NCI-H1048 (cell line): Measurements from ENCODE around the gene RGPD4.
"Not testable (repeated sequence)": the region's sequence is repeated elsewhere in the genome, so short reads cannot be mapped to it uniquely, and the experiment has no call there.

ENCODE experiments used
- DNase-seq: peaks from one replicate; lab custom pipeline; 2025; lab: John Stamatoyannopoulos, UW

Gene RGPD4

DNA sequence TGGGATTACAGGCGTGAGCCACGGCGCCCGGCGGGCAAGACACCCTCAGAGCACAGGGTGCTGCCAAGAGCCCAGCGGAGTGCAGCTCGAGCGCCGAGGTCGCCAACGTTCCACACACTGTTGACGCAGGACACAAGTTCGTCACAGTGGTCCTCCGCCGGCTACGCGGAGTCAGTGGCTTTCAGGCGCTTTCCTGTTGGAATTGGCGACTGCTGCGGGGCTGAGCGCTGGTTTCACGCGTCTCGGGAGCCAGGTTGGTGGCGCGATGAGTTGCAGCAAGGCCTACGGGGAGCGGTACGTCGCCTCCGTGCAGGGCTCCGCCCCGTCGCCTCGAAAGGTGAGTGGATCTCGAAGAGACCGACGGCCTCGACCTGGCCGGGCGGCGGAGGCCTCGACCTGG is at the start of gene RGPD4:
Gene RGPD4, plus strand, starts transcription at position 144 of the 400 bp plus-strand sequence. Its CDS starts 122 bp downstream, at position 266.
- not testable (repeated sequence) for DNase-seq

DNA sequence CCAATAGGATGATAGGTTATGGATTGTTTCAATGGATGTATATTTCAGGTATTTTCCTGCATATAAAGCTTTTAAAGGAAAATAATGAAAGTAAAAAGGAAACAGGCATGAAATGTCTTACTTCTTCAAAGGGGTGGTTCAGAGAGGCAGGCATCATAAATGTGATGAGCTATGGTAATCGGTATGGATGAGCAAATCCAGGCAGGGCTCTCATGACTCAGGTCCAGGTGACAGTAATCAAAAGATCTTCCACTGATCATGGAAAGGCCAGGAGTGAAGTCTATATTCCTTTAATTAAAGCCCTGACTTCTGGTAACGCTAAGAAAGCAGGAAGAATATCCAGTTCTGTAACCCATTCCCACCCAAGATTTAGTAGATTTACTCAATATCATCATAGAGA is 48.7 kb upstream of the RGPD4 start:
- no peak for DNase-seq

DNA sequence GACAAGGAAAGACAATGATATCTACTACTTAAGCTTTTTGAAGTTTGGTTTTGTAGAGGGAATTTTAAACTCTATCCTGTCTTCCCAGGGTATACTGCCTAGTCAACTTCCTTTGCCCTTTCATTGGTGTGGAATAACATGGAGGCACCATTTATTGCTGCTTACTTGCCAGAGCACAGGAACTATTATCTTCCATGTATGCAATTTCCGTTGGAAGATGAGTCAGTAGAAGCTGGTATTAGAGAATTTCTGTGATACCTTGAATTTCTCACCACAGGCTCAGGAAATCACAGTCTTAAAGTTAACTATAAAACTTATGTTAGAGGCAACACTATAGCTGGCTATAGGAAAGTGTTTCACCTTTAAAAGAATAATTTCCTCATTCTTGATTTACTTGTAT is 40.9 kb upstream of the RGPD4 start:
- no peak for DNase-seq

DNA sequence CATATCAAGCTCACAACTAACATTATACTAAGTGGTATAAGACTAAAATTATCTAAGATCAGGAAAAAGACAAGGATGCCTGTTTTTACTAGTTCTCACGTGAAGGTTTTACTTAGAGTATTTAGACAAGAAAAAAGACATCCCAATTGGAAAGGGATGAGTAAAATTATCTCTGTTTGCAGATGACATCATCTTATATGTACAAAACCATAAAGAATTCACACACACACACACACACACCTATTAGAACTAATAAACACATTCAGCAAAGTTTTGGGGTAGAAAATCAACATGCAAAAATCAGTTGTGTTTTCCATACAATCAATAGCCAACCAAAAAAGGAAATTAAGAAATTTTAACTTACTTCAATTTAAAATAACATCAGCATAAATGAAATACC is 35.9 kb upstream of the RGPD4 start:
- no peak for DNase-seq

DNA sequence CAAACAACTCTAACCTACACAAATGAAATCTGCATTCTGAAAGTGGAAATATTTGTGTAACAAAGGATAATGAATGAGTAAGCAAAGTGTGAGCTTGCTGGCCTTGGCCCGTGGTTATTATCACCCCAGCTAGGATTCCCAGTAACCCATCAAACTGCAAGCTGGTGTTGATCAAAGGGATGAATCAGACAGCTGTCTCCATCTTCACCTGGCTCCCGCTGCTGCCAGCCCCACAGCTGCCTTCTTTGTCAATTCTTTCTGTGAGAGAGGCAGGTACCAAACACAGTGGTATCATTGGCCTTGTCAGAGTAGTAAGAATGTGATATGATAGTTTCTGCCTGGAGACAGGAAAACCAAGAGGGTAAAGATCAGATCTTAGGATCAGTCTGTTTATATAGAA is 25.2 kb upstream of the RGPD4 start:
- no peak for DNase-seq

GRCh38 chr2:107804608-107805498 is 21.8 kb upstream of the RGPD4 start:
- no peak for DNase-seq

DNA sequence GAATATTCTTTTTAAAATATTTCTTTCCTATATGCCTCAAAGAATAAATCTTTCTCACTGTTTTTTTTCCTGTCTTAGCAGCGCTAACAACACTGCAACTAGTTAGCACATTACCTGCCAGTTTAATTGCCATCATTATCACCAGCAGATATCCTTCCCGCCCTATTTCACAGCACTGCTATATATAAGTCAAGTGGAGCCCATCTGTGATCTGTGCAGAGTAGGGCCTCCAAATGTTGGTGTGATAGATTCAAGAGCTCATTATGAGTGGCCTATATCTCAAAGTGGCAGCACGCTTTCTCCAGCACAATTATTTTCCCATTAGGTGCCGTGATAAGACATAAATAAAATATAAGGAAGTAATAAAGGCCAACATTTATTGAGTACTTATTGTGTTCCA is 19.8 kb upstream of the RGPD4 start:
- DNase-seq = no peak

GRCh38 chr2:107807988-107808387 is 18.7 kb upstream of the RGPD4 start:
- no peak for DNase-seq

- DNase-seq = no peak
Observed at GRCh38 chr2:107808959-107809358, 17.7 kb upstream of the RGPD4 start.

- DNase-seq = no peak
Observed at GRCh38 chr2:107809835-107810234, 16.9 kb upstream of the RGPD4 start.

GRCh38 chr2:107810734-107811133 is 16.0 kb upstream of the RGPD4 start:
- DNase-seq = no peak

DNA sequence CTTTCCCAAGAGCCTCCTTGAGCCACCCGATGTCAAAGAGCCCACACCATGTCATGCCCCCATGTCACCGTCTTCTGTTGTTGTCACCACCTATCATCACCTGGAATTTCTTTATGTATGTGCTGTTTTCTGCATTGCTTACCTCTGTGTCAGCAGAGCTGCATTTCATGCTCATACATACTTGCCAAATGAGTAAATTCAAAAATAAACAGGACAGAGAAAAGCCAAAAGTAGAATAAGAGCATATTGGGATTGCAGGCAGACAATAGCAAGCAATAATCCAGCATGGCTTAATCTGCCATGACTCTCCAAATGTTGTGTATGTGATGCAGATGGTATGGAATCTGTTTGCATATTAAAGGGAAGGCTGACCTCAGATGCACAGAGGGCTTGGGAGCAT is 15.3 kb upstream of the RGPD4 start:
- no peak for DNase-seq

DNA sequence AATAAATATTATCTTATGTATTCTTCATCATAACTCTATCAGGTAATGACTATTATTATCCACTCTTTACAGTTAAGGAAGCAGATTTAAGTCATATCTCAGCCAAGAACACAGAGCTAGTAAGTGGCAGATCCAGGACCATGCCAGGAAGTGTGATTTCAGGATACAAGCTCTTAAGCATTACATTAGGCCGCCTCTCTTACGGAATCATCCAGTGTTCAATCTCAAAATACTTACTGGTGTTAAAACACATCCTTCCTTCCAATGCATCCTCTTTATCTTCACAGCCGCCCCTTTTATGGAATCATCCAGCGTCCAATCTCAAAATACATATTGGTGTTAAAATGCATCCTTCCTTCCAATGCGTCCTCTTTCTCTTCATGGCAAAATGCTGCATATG is 14.7 kb upstream of the RGPD4 start:
- DNase-seq = no peak

DNA sequence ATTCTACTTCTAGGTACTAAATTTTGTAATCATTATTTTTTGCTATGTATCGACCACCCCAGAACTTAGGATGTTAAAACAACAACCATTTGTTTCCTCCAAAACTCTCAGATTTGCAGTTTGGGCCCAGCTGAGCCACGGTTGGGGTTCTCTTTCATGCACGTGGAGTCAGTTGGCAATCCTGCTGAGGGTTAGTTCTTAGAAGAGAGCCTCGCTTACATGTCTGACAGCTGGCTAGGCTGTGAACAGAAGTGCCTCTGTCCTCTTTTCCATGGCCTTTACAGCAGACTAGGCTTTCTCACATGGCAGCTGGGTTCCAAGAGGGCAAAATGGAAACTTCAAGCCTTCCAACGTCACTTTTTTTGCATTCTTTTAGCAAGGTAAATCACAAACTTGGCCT is 9.3 kb upstream of the RGPD4 start:
- no peak for DNase-seq

DNA sequence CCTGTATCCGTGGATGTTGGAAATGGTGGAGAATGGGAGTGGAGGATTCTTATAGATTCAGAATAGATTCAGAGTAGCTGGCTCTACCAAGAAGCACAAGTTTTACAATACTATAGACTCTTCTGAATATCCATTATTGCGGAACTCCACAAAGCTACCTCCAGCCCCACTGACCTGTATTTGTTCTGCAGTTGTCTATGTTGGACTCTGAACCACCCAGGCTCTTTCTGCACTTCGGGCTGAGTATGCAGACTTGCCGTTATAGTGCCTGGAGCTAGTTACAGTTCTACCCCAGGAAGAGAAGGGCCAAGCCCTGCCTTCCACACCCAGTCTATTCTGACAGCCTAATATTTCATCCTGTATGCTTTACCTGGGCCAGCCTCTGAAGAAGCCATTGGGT is 4.4 kb upstream of the RGPD4 start:
- no peak for DNase-seq

DNA sequence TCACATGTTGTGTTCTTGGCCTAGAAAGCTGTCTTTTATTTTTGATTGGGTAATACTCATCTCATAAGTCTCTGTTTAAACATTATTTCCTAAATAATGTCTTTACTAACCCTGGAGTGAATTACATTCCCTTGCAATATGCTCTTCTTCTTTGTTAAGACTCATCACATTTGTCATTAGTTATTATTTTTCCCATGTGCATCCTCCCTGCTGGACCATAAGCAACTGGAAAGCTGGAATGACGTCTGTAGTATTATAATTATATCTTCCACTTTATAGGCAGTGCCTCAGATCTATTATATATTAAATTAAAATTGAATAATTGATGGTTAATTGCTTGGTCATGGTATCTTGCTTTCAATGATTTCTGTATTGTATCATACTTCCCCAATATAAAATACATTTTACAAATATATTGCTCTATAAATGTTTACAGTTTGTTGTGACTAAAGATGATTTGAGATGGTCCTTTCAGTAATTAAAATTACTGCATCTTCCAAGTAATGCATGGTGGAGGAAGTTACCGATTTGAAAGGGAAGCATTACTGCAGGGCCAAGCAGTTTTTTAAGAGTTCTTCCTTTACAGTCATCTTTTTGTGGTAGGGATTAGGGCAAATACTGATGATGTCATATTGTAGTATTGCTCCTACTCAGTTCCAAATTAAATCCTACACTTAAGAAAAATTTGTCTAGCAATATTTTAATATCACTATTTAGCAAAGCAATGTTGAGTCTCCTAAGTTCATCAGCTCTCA is 2.1 kb upstream of the RGPD4 start:
- no peak for DNase-seq

GRCh38 chr2:107825206-107825563 is 1.5 kb upstream of the RGPD4 start:
- DNase-seq = no peak

DNA sequence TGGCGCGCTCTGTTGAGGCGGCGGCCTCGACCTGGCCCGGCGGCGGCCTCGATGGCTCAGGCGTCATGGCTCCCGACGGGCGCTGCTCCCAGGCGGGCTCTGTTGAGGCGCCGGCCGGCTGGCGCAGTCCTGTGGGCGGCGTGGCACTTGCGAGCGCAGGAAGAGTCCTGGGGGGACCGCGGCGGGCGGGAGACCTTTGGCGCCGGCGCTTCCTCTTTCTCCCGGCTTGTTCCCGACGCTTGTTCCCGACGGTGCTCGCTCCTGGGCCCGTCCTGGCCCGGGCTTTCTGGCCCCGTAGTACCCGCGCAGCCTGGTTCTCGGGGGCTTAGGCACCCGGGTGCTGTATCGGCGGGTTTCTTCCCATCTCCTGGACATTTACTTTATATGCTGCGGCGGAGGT is 2.8 kb downstream of the RGPD4 start:
- not testable (repeated sequence) for DNase-seq

DNA sequence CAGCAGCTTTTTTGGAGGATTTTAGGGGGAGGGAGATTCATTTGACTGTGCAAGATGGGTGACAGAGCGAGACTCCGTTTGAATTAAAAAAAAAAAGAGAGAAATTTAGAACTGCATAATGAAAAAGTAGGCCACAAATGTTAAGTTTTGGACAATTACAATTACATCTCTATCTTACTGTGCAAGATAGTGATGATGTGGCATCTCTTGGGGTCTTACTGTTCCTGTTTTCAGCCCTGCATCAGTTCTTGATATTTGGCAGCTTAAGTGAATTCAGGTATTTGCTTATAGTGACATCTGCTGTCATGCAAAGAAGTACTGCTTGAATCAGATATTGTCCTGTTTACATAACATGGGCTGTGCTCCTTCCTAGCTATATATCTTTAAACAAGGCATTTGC is 6.5 kb downstream of the RGPD4 start:
- not testable (repeated sequence) for DNase-seq

- not testable (repeated sequence) for DNase-seq
Observed at GRCh38 chr2:107833618-107834017, 6.9 kb downstream of the RGPD4 start.

GRCh38 chr2:107916121-107916520 is 89.4 kb downstream of the RGPD4 start:
- not testable (repeated sequence) for DNase-seq

DNA sequence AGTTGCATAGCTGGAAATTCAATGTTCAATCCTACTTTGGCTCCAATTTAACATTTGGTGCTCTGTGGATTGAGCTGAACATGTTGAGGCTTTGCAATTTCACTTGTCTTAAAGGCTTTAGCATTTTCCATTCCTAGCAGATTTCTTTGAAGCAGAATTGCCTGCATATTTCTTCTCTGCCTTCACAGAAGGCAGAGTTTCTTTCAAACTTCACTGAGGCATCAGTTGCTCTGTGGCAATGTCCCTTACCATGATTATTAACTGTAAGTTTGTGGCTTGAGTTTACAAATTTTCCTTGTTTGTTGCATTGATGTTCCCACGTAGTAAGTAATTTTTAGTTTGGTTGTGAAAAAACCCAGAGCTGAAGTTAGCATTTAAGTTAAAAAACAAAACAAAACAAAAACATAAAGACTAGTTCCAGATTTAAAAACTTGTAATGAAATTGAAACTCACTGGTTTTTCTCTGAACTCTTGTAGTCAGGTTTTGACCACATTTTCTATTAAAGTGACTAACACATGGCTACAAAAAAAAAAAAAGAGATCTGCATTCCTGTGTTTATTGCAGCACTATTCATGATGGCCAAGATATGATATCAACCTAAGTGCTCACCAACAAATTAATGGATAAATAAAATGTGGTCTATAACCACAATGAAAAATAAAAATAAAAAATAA is 90.1 kb downstream of the RGPD4 start:
- DNase-seq = not testable (repeated sequence)

DNA sequence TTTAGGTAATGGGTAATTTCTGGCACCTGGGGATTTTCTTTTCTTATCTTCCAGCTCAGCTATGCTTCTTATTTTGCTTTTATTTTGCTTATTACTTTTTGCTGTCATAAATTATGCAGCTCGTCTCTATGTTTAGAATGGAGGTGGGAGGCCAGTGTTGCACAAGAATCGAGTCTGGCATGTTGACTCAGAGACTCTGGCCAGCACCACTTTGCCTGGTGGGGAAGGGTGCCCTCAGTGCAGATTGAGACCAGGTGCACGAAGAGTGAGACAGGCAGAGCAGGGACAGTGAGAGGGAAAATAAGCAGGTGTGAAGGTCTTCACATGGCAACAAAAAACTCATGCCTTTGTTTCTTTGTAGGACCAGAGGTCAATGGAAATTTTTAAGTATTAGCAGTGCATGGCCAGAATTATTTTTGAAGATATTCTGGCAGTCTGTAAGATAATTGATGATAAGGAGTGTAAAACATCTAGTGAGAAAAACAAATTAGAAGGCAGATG is 100.4 kb downstream of the RGPD4 start:
- no peak for DNase-seq
